H9 (cell line): Measurements from ENCODE around the gene THAP5. TPM values are rescaled to one million over a fixed set of nuclear protein-coding genes. Genes with fewer than 3 reads are reported as not detected.

ENCODE experiments used
- DNase-seq: peaks from one replicate; pipeline ENCODE4 v3.0.0-alpha.2; 2017
- H2AFZ ChIP-seq: one replicate; pipeline ENCODE4 v1.6.1; 2013; ENCODE audit warnings: mild to moderate bottlenecking, low read length, control low read depth, moderate library complexity
- H2AK5ac ChIP-seq: 2 replicates; pipeline ENCODE4 v1.6.1; 2013; ENCODE audit warnings: low read length, control low read depth, mixed read lengths; ENCODE audit not compliant: insufficient read length
- H2BK120ac ChIP-seq: one replicate; pipeline ENCODE4 v1.6.1; 2013; ENCODE audit warnings: low read depth, mild to moderate bottlenecking, low read length, control low read depth, inconsistent platforms; ENCODE audit not compliant: poor library complexity, severe bottlenecking
- H2BK12ac ChIP-seq: 2 replicates; pipeline ENCODE4 v1.6.1; 2013; ENCODE audit warnings: low read length, control low read depth, mixed read lengths, low read depth; ENCODE audit not compliant: insufficient read length
- H2BK15ac ChIP-seq: 2 replicates; pipeline ENCODE4 v1.6.1; 2013; ENCODE audit warnings: low read depth, low read length, control low read depth
- H2BK20ac ChIP-seq: one replicate; pipeline ENCODE4 v1.6.1; 2013; ENCODE audit warnings: low read depth, mild to moderate bottlenecking, low read length, control low read depth, inconsistent platforms; ENCODE audit not compliant: poor library complexity, severe bottlenecking
- H2BK5ac ChIP-seq: 2 replicates; pipeline ENCODE4 v1.6.1; 2013; ENCODE audit warnings: low read length, control low read depth, mixed read lengths; ENCODE audit not compliant: insufficient read length
- H3K14ac ChIP-seq: 2 replicates; pipeline ENCODE4 v1.6.1; 2013; ENCODE audit warnings: low read length, control low read depth; ENCODE audit not compliant: insufficient read depth
- H3K18ac ChIP-seq: 2 replicates; pipeline ENCODE4 v1.6.1; 2013; ENCODE audit warnings: low read depth, mild to moderate bottlenecking, mixed read lengths, low read length, control low read depth; ENCODE audit not compliant: insufficient read length
- H3K23ac ChIP-seq: 2 replicates; pipeline ENCODE4 v1.6.1; 2013; ENCODE audit warnings: low read length, control low read depth, mixed read lengths, low read depth; ENCODE audit not compliant: insufficient read length
- H3K23me2 ChIP-seq: 2 replicates; pipeline ENCODE4 v1.6.1; 2013; ENCODE audit warnings: low read depth, mild to moderate bottlenecking, mixed read lengths, low read length, control low read depth; ENCODE audit not compliant: insufficient read length, poor library complexity, severe bottlenecking
- H3K27ac ChIP-seq: 2 replicates; pipeline ENCODE4 v1.5.1; 2013; ENCODE audit warnings: low read length, control low read depth, mixed read lengths, low read depth; ENCODE audit not compliant: insufficient read length
- H3K27me3 ChIP-seq: 2 replicates; pipeline ENCODE4 v1.6.1; 2013; ENCODE audit warnings: low read length, control low read depth, inconsistent platforms; ENCODE audit not compliant: insufficient read depth
- H3K4ac ChIP-seq: 2 replicates; pipeline ENCODE4 v1.6.1; 2013; ENCODE audit warnings: low read depth, mild to moderate bottlenecking, control low read depth, inconsistent platforms, low read length, moderate library complexity
- H3K4me1 ChIP-seq: 2 replicates; pipeline ENCODE4 v1.6.1; 2013; ENCODE audit warnings: low read length, control low read depth, inconsistent platforms; ENCODE audit not compliant: insufficient read depth
- H3K4me2 ChIP-seq: 2 replicates; pipeline ENCODE4 v1.6.1; 2013; ENCODE audit warnings: low read length, control low read depth, mixed read lengths; ENCODE audit not compliant: insufficient read length, insufficient read depth
- H3K56ac ChIP-seq: 2 replicates; pipeline ENCODE4 v1.6.1; 2013; ENCODE audit warnings: low read depth, mild to moderate bottlenecking, mixed read lengths, low read length, control low read depth; ENCODE audit not compliant: insufficient read length
- H3K79me1 ChIP-seq: 2 replicates; pipeline ENCODE4 v1.6.1; 2013; ENCODE audit warnings: low read depth, mild to moderate bottlenecking, moderate library complexity, low read length, control low read depth, inconsistent platforms; ENCODE audit not compliant: insufficient read depth, poor library complexity, severe bottlenecking
- H3K79me2 ChIP-seq: 2 replicates; pipeline ENCODE4 v1.6.1; 2013; ENCODE audit warnings: low read length, control low read depth, inconsistent platforms; ENCODE audit not compliant: insufficient read depth
- H3K9ac ChIP-seq: 2 replicates; pipeline ENCODE4 v1.6.1; 2013; ENCODE audit warnings: low read length, control low read depth, mixed read lengths; ENCODE audit not compliant: insufficient read length; ENCODE audit errors: extremely low read depth
- H3K9me3 ChIP-seq: one replicate; pipeline ENCODE4 v1.6.1; 2013; ENCODE audit warnings: low read depth, low read length, inconsistent platforms; ENCODE audit not compliant: control insufficient read depth
- H3T11ph ChIP-seq: one replicate; pipeline ENCODE4 v1.6.1; 2013; ENCODE audit warnings: mild to moderate bottlenecking, low read length, control low read depth, inconsistent platforms
- H4K20me1 ChIP-seq: one replicate; pipeline ENCODE4 v1.6.1; 2013; ENCODE audit not compliant: control insufficient read depth, insufficient read length, insufficient read depth
- H4K5ac ChIP-seq: 2 replicates; pipeline ENCODE4 v1.6.1; 2013; ENCODE audit warnings: low read depth, mild to moderate bottlenecking, mixed read lengths, low read length, control low read depth; ENCODE audit not compliant: insufficient read length
- H4K8ac ChIP-seq: replicated peaks from 2 replicates; pipeline ENCODE4 v1.6.1; 2013; ENCODE audit warnings: low read length, control low read depth, mixed read lengths, low read depth; ENCODE audit not compliant: insufficient read length
- H4K91ac ChIP-seq: 2 replicates; pipeline ENCODE4 v1.6.1; 2013; ENCODE audit warnings: low read depth, mild to moderate bottlenecking, moderate library complexity, mixed read lengths, low read length, control low read depth; ENCODE audit not compliant: insufficient read length
- H3K27ac Mint-ChIP-seq, 3 experiments: 2 replicates in 2 of 3; 3 replicates in 1 of 3; pipeline ENCODE4 v1.8.0; 2020 to 2021; ENCODE audit warnings: mixed read lengths in 3 of 3, mild to moderate bottlenecking in 1 of 3, moderate library complexity in 1 of 3
- H3K27me3 Mint-ChIP-seq: 2 replicates; pipeline ENCODE4 v1.8.0; 2021; ENCODE audit warnings: low read depth, mild to moderate bottlenecking, moderate library complexity, mixed read lengths
- H3K36me3 Mint-ChIP-seq, 3 experiments: 2 replicates in 2 of 3; 3 replicates in 1 of 3; pipeline ENCODE4 v1.8.0; 2020 to 2021; ENCODE audit warnings: low read depth in 3 of 3, mixed read lengths in 3 of 3; ENCODE audit not compliant: insufficient read depth in 1 of 3
- H3K4me1 Mint-ChIP-seq, 2 experiments: 2 replicates each; pipeline ENCODE4 v1.8.0; 2020; ENCODE audit warnings: mixed read lengths in 2 of 2
- H3K4me3 Mint-ChIP-seq, 2 experiments: 2 replicates in 1 of 2; 3 replicates in 1 of 2; pipeline ENCODE4 v1.8.0; 2020 to 2021; ENCODE audit warnings: mild to moderate bottlenecking in 2 of 2, mixed read lengths in 2 of 2, moderate library complexity in 1 of 2
- H3K9me3 Mint-ChIP-seq, 2 experiments: 2 replicates in 1 of 2; 3 replicates in 1 of 2; pipeline ENCODE4 v1.8.0; 2020; ENCODE audit warnings: mild to moderate bottlenecking in 2 of 2, mixed read lengths in 2 of 2, moderate library complexity in 1 of 2
- WGBS: extraction: QIAGEN DNeasy Blood & Tissue Kit; methylation state at CpG from one replicate; pipeline ENCODE4 v1.1.7; 2013; ENCODE audit warnings: missing lambda C conversion rate, low lambda C conversion rate, mixed read lengths; ENCODE audit not compliant: insufficient read length; ENCODE audit errors: extremely low coverage; 5-methylcytosine and 5-hydroxymethylcytosine counted together
- total RNA-seq: library from RNA; stranded (reverse); gene quantifications from 2 replicates; pipeline ENCODE4 v1.2.1, GENCODE V29; 2021
- TF ChIP-seq, protein P1 (sequence below): fragments of 200-600 bp; sonication (generic); conservative IDR thresholded peaks from 3 replicates; pipeline ENCODE4 v1.8.0; 2021; ENCODE audit warnings: antibody characterized with exemption, mild to moderate bottlenecking

Gene THAP5
- total RNA-seq, 1 experiment from 2014 or later: 20.6 TPM

DNA sequence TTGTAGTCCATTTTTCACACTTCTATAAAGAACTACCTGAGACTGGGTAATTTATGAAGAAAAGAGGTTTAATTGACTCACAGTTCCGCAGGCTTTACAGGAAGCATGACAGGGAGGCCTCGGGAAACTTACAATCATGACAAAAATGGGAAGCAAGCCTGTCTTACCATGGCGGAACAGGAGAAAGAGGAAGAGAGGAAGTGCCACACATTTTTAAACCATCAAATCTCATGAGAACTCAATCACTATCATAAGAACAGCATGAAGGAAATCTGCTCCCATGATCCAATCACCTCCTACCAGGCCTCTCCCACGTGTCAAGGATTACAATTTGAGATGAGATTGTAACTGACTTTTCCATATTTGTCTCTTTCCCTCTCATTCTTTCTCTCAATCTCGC, 34.2 kb downstream of the THAP5 start:
- Histone ChIP-seq H3K56ac (no peak overlapping the region), H4K91ac (no peak overlapping the region), H4K8ac (no peak overlapping the region), H3K23me2 (no peaks in the 10 kb centered on the region), H3K23ac (no peak overlapping the region), H4K20me1 (no peaks in the 10 kb centered on the region), H3K4me2 (no peak overlapping the region), H3K14ac (no peak overlapping the region), H3K79me1 (no peaks in the 10 kb centered on the region), H2BK12ac (no peak overlapping the region), H2AK5ac (no peak overlapping the region), H3K79me2 (no peaks in the 10 kb centered on the region), H2BK20ac (no peak overlapping the region), H3K4me1 (no peaks in the 10 kb centered on the region), H3K9me3 (no peaks in the 10 kb centered on the region), H3K9ac (no peak overlapping the region), H3K27me3 (no peaks in the 10 kb centered on the region), H4K5ac (no peak overlapping the region), H3K27ac (no peak overlapping the region), H2AFZ (no peak overlapping the region), H2BK120ac (no peak overlapping the region), H2BK15ac (no peak overlapping the region), H3K4ac (no peak overlapping the region), H2BK5ac (no peak overlapping the region), H3K18ac (no peak overlapping the region), H3T11ph (no peak overlapping the region)
- no CpG with 5 or more reads among the region's 5 CpGs for WGBS
- no peak overlapping the region for H3K4me3 Mint-ChIP-seq
- peaks cover 0 to 15% (median 9%) of the 10 kb centered on the region in 3 experiments; a peak in 5 of 7 replicates for H3K36me3 Mint-ChIP-seq
- DNase-seq: no peak
- H3K27ac Mint-ChIP-seq: no peak overlapping the region
- TF ChIP-seq, protein P1, sequence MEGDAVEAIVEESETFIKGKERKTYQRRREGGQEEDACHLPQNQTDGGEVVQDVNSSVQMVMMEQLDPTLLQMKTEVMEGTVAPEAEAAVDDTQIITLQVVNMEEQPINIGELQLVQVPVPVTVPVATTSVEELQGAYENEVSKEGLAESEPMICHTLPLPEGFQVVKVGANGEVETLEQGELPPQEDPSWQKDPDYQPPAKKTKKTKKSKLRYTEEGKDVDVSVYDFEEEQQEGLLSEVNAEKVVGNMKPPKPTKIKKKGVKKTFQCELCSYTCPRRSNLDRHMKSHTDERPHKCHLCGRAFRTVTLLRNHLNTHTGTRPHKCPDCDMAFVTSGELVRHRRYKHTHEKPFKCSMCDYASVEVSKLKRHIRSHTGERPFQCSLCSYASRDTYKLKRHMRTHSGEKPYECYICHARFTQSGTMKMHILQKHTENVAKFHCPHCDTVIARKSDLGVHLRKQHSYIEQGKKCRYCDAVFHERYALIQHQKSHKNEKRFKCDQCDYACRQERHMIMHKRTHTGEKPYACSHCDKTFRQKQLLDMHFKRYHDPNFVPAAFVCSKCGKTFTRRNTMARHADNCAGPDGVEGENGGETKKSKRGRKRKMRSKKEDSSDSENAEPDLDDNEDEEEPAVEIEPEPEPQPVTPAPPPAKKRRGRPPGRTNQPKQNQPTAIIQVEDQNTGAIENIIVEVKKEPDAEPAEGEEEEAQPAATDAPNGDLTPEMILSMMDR: no peak
- peaks cover 7% of the 10 kb centered on the region in 2 experiments; a peak in 4 of 5 replicates for H3K9me3 Mint-ChIP-seq
- peaks cover 4 to 11% of the 10 kb centered on the region in 2 experiments; a peak in 2 of 4 replicates for H3K4me1 Mint-ChIP-seq
- no peaks in the 10 kb centered on the region for H3K27me3 Mint-ChIP-seq
